Lung (tissue), 12 donors: ENCODE measurements around the gene TMEM131. TPM values are rescaled to one million over a fixed set of nuclear protein-coding genes. Genes with fewer than 3 reads are reported as not detected.
A peak's percentile ranks its signal among the peaks of the same experiment; 100 is the strongest.

Experiments
- ATAC-seq: fragments of 200-7000 bp; cut with Tn5 transposase; one replicate; pipeline ENCODE4 v1.9.1; 2020; ENCODE audit warnings: moderate number of reproducible peaks; ENCODE audit not compliant: insufficient read depth, low FRiP score
- DNase-seq, 3 donors: peaks; one replicate each; pipeline ENCODE4 v3.0.0-alpha.2; 2013 to 2017
- H3K27ac ChIP-seq, 2 donors: one replicate each; pipeline ENCODE4 v1.5.1; 2013; ENCODE audit warnings: mild to moderate bottlenecking in 2 of 2, moderate library complexity in 2 of 2, control low read depth in 1 of 2, inconsistent platforms in 1 of 2, low read depth in 1 of 2, low read length in 1 of 2
- H3K27me3 ChIP-seq, 3 donors: one replicate each; pipeline ENCODE4 v1.5.1; 2013; ENCODE audit warnings: low read length in 2 of 3; ENCODE audit not compliant: control insufficient read depth in 3 of 3, insufficient read depth in 3 of 3
- H3K36me3 ChIP-seq, 4 donors: one replicate each; pipeline ENCODE4 v1.5.1; 2013; ENCODE audit warnings: low read length in 4 of 4, mild to moderate bottlenecking in 1 of 4, moderate library complexity in 1 of 4; ENCODE audit not compliant: control insufficient read depth in 4 of 4, insufficient read depth in 4 of 4
- H3K4me1 ChIP-seq, 5 donors: one replicate each; pipeline ENCODE4 v1.5.1; 2013; ENCODE audit warnings: low read length in 5 of 5, mild to moderate bottlenecking in 2 of 5, moderate library complexity in 1 of 5; ENCODE audit not compliant: control insufficient read depth in 5 of 5, insufficient read depth in 5 of 5
- H3K4me3 ChIP-seq: one replicate; pipeline ENCODE4 v1.5.1; 2013; ENCODE audit warnings: mild to moderate bottlenecking, control low read depth, moderate library complexity
- H3K9ac ChIP-seq, 2 donors: one replicate each; pipeline ENCODE4 v1.5.1; 2013; ENCODE audit warnings: low read length in 2 of 2, control low read depth in 1 of 2; ENCODE audit not compliant: insufficient read depth in 1 of 2
- H3K9me3 ChIP-seq, 4 donors: one replicate each; pipeline ENCODE4 v1.5.1; 2013; ENCODE audit warnings: low read length in 3 of 4, mild to moderate bottlenecking in 1 of 4, moderate library complexity in 1 of 4; ENCODE audit not compliant: control insufficient read depth in 4 of 4, insufficient read depth in 3 of 4
- WGBS, 2 donors: extraction: QIAGEN DNeasy Blood & Tissue Kit; methylation state at CpG; one replicate each; pipeline ENCODE4 v1.1.7; 2013; 5-methylcytosine and 5-hydroxymethylcytosine counted together
- polyA plus RNA-seq, 2 donors: library from polyadenylated mRNA; stranded (reverse); fragments of 200-250 nt; gene quantifications; one replicate each; pipeline ENCODE4 v1.2.1, GENCODE V29; 2013
- total RNA-seq, 2 donors: library from RNA; depleted of rRNA in 1 of 2; stranded (reverse); fragments of >200 nt in 1 of 2; gene quantifications; one replicate each; pipeline ENCODE4 v1.2.1, GENCODE V29; 2014 to 2021
- TF ChIP-seq, protein P1 (sequence below): IDR thresholded peaks from 2 replicates; pipeline ENCODE4 v1.5.1; 2012; ENCODE audit warnings: mild to moderate bottlenecking; ENCODE audit errors: control extremely low read depth, extremely low read depth
- donor health status: control.
- donor health status: control.
- donor health status: Bipolar disorder and iron deficiency.
- donor health status: healthy.
- donor health status: DM: yes; HTN: yes; CAD: no.

TMEM131 gene
- total and polyA plus RNA-seq, 4 donors, result 9.3 to 54.0 (median 23.7) TPM

DNA sequence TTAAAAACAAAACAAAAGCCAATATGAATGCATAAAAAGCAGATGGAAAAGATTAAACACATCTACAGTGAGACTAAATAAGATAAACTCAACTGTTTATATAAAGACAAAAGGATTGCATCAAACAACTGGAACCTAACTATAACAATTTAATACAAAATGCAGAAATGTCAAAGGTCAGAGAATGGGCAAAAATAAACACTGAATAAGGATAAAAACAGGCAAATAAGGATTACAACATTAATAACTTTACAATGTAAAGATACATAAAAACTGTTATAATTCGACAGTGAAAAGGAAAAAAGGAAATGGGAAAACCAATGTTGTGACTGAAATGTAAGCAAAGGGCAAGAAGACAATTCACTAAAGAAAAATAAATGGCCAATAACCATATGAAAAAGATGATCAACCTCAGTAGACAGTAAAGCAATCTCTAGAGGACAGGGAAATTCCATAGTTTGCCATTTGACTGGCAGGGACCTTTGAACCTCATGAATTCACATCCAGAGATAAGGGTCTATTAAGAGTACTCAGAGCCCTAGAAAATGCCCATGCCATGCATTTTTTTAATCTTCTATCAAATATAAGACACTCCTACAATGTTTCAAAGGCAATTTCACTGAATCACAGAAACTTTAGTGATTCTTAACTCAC is 83.7 kb downstream of the TMEM131 start:
- WGBS, 2 donors, result 38 to 63% methylated on average over 1 of the region's 1 CpG

DNA sequence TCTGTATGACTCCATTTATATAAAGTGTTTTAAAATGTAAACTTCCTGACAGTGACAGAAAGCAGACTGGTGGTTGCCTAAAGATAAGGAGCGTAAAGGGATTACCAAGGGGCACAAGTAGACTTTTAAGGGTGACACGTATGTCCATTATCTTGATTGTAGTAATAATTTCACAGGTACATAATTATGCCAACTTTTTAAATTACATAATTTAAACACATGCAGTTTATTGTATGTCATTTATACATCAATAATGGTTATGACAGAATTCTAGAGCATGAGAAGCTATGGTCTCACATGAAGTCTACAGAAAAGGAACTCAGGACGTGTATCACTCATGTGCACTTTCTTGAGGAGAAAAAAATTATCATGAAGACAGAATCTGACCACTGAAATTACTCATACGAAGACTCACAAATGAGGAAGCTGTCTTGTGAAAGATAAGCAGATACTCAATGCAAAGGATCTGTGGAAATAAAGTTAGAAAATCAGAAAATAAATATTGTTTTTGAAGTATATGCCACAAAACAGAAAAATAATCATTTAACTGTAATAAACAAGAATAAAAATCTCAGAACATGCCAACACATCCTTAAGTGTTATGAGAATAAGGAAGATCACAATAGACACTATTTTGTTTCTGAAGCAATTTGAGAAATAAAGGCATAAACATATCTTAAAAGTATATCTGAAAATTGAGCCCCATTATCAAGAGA is 84.4 kb downstream of the TMEM131 start:
- Histone ChIP-seq H3K27ac (no peak overlapping the region), H3K4me1 (peaks cover 2 to 25% (median 13%) of the 10 kb centered on the region in 5 donors), H3K9ac (no peak overlapping the region), H3K9me3 (no peaks in the 10 kb centered on the region), H3K4me3 (no peak overlapping the region), H3K36me3 (peaks cover 2 to 11% (median 3%) of the 10 kb centered on the region in 4 donors), H3K27me3 (no peaks in the 10 kb centered on the region)
- peak in 2 of 3 donors; percentile 53 to 61 for DNase-seq
- WGBS, 2 donors, result 50 to 66% methylated on average over 4 of the region's 4 CpGs
- TF ChIP-seq, protein P1, sequence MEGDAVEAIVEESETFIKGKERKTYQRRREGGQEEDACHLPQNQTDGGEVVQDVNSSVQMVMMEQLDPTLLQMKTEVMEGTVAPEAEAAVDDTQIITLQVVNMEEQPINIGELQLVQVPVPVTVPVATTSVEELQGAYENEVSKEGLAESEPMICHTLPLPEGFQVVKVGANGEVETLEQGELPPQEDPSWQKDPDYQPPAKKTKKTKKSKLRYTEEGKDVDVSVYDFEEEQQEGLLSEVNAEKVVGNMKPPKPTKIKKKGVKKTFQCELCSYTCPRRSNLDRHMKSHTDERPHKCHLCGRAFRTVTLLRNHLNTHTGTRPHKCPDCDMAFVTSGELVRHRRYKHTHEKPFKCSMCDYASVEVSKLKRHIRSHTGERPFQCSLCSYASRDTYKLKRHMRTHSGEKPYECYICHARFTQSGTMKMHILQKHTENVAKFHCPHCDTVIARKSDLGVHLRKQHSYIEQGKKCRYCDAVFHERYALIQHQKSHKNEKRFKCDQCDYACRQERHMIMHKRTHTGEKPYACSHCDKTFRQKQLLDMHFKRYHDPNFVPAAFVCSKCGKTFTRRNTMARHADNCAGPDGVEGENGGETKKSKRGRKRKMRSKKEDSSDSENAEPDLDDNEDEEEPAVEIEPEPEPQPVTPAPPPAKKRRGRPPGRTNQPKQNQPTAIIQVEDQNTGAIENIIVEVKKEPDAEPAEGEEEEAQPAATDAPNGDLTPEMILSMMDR, result no peak
- ATAC-seq, result peak; percentile 47

More for the DNA sequence above, 83.7 kb downstream of the TMEM131 start:
- no peak overlapping the region for H3K9ac ChIP-seq
- no peak overlapping the region for H3K4me3 ChIP-seq
- TF ChIP-seq, protein P1, result no peak
- H3K27ac ChIP-seq, result no peak overlapping the region
- H3K9me3 ChIP-seq, result no peaks in the 10 kb centered on the region
- no peaks in the 10 kb centered on the region for H3K27me3 ChIP-seq
- peak in 2 of 3 donors; percentile 83 to 87 for DNase-seq
- ATAC-seq, result no peak
- H3K36me3 ChIP-seq, result peaks cover 0 to 9% (median 2%) of the 10 kb centered on the region in 4 donors
- peaks cover 3 to 30% (median 11%) of the 10 kb centered on the region in 5 donors for H3K4me1 ChIP-seq

DNA sequence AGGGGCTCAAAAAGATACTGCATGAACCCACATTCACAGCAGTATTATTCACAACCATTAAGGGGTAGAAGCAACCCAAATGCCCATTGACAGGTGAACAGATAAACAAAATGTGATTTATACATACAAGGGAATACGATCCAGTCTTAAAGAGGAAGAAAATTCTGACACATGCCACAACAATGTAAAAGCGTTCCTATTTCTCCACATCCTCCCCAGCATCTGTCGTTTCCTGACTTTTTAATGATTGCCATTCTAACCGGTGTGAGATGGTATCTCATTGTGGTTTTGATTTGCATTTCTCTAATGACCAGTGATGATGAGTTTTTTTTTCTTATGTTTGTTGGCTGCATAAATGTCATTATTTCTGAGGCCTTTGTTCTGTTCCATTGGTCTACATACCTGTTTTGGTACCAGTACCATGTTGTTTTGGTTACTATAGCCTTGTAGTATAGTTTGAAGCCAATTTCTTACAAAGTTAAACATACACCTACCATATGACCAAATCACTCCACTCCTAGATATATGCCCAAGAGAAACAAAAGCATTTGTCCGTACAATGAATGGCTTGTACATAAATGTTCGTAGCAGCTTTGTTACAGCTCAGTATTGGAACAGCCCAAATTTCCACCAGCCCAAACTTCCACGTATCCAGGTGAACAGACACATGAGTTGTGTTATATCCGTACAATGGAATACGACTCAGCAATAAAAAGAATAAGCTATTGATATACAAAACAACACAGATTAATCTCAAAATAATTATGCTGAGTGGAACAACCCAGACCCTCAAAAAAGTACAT is 85.1 kb downstream of the TMEM131 start:
- no peak for DNase-seq
- Histone ChIP-seq H3K27me3 (no peaks in the 10 kb centered on the region), H3K27ac (no peak overlapping the region), H3K4me3 (no peak overlapping the region), H3K9ac (no peak overlapping the region), H3K9me3 (no peaks in the 10 kb centered on the region), H3K36me3 (peaks cover 2 to 19% (median 3%) of the 10 kb centered on the region in 4 donors), H3K4me1 (peaks cover 0 to 23% (median 13%) of the 10 kb centered on the region in 5 donors)
- no peak for ATAC-seq
- TF ChIP-seq, protein P1, result no peak
- WGBS, 2 donors, result 69 to 82% methylated on average over 9 of the region's 9 CpGs
